ENCODE results near the gene APOBEC3A.
"Not testable (repeated sequence)": the region's sequence is repeated elsewhere in the genome, so short reads cannot be mapped to it uniquely, and the experiment has no call there.

The APOBEC3A gene

GRCh38 chr22:38949889-38950405 is 7.5 kb upstream of the APOBEC3A start:
- ATAC-seq (no peak), DNase-seq (no peak)
- Mint-ChIP-seq H3K9me3 (no peaks in the 10 kb centered on the region), H3K4me3 (no peak overlapping the region), H3K36me3 (ENCODE audit: low read depth) (no peaks in the 10 kb centered on the region), H3K4me1 (peaks cover 39% of the 10 kb centered on the region), H3K27me3 (peaks cover 31% of the 10 kb centered on the region), H3K27ac (no peak overlapping the region)

- Mint-ChIP-seq H3K27me3 (peaks cover 25% of the 10 kb centered on the region), H3K27ac (no peak overlapping the region), H3K9me3 (no peaks in the 10 kb centered on the region), H3K36me3 (ENCODE audit: low read depth) (no peaks in the 10 kb centered on the region), H3K4me3 (no peak overlapping the region), H3K4me1 (peaks cover 42% of the 10 kb centered on the region)
- no peak for DNase-seq
- no peak for ATAC-seq
Measured at GRCh38 chr22:38950527-38951295, 6.7 kb upstream of the APOBEC3A start.

- ATAC-seq, result no peak
- Mint-ChIP-seq H3K27ac (no peak overlapping the region), H3K4me3 (no peak overlapping the region)
Measured at GRCh38 chr22:38951734-38952133, 5.7 kb upstream of the APOBEC3A start.

GRCh38 chr22:38952281-38952993 is 5.0 kb upstream of the APOBEC3A start:
- H3K4me1 Mint-ChIP-seq, result peaks cover 32% of the 10 kb centered on the region
- no peak overlapping the region for H3K4me3 Mint-ChIP-seq
- H3K27ac Mint-ChIP-seq, result peak overlapping the region; percentile 57
- peaks cover 10% of the 10 kb centered on the region for H3K27me3 Mint-ChIP-seq
- no peak for ATAC-seq
- no peaks in the 10 kb centered on the region for H3K9me3 Mint-ChIP-seq
- DNase-seq, result no peak
- H3K36me3 Mint-ChIP-seq (ENCODE audit: low read depth), result no peaks in the 10 kb centered on the region

More at GRCh38 chr22:38951734-38952133, 5.7 kb upstream of the APOBEC3A start:
- no peak for DNase-seq
- Mint-ChIP-seq H3K36me3 (ENCODE audit: low read depth) (no peaks in the 10 kb centered on the region), H3K4me1 (peaks cover 37% of the 10 kb centered on the region), H3K9me3 (no peaks in the 10 kb centered on the region), H3K27me3 (peaks cover 15% of the 10 kb centered on the region)

GRCh38 chr22:38953091-38953490 is 4.3 kb upstream of the APOBEC3A start:
- no peak for DNase-seq
- no peak for ATAC-seq
- H3K4me1 Mint-ChIP-seq, result peaks cover 26% of the 10 kb centered on the region
- H3K9me3 Mint-ChIP-seq, result no peaks in the 10 kb centered on the region
- H3K27me3 Mint-ChIP-seq, result peaks cover 5% of the 10 kb centered on the region
- no peaks in the 10 kb centered on the region for H3K36me3 Mint-ChIP-seq (ENCODE audit: low read depth)
- no peak overlapping the region for H3K4me3 Mint-ChIP-seq
- H3K27ac Mint-ChIP-seq, result no peak overlapping the region

GRCh38 chr22:38953577-38954413 is 3.6 kb upstream of the APOBEC3A start:
- no peaks in the 10 kb centered on the region for H3K9me3 Mint-ChIP-seq
- H3K4me1 Mint-ChIP-seq, result peaks cover 25% of the 10 kb centered on the region
- ATAC-seq (peak; percentile 96), DNase-seq (peak; percentile 68)
- peak overlapping the region; percentile 28 for H3K4me3 Mint-ChIP-seq
- H3K36me3 Mint-ChIP-seq (ENCODE audit: low read depth), result no peaks in the 10 kb centered on the region
- H3K27ac Mint-ChIP-seq, result peak overlapping the region; percentile 77
- peaks cover 5% of the 10 kb centered on the region for H3K27me3 Mint-ChIP-seq

GRCh38 chr22:38954414-38955043 is 2.9 kb upstream of the APOBEC3A start:
- Mint-ChIP-seq H3K9me3 (no peaks in the 10 kb centered on the region), H3K36me3 (ENCODE audit: low read depth) (no peaks in the 10 kb centered on the region), H3K27me3 (peaks cover 5% of the 10 kb centered on the region), H3K4me1 (peaks cover 25% of the 10 kb centered on the region), H3K4me3 (no peak overlapping the region), H3K27ac (peak overlapping the region; percentile 46)
- no peak for ATAC-seq
- DNase-seq, result no peak

- ATAC-seq (no peak), DNase-seq (no peak)
- Mint-ChIP-seq H3K27me3 (peaks cover 3% of the 10 kb centered on the region), H3K36me3 (ENCODE audit: low read depth) (no peaks in the 10 kb centered on the region), H3K9me3 (no peaks in the 10 kb centered on the region), H3K4me1 (peaks cover 25% of the 10 kb centered on the region), H3K27ac (peak overlapping the region; percentile 51), H3K4me3 (no peak overlapping the region)
Measured at GRCh38 chr22:38955250-38955905, 2.0 kb upstream of the APOBEC3A start.

- Mint-ChIP-seq H3K27ac (no peak overlapping the region), H3K27me3 (peaks cover 3% of the 10 kb centered on the region), H3K36me3 (ENCODE audit: low read depth) (no peaks in the 10 kb centered on the region), H3K4me3 (no peak overlapping the region), H3K9me3 (no peaks in the 10 kb centered on the region), H3K4me1 (peaks cover 25% of the 10 kb centered on the region)
- no peak for ATAC-seq
- no peak for DNase-seq
Measured at GRCh38 chr22:38955926-38956325, 1.5 kb upstream of the APOBEC3A start.

GRCh38 chr22:38956551-38956950 is 858 bp upstream of the APOBEC3A start:
- no peak for ATAC-seq
- Mint-ChIP-seq H3K4me3 (no peak overlapping the region), H3K27me3 (no peaks in the 10 kb centered on the region), H3K9me3 (no peaks in the 10 kb centered on the region), H3K27ac (no peak overlapping the region), H3K36me3 (ENCODE audit: low read depth) (no peaks in the 10 kb centered on the region), H3K4me1 (peaks cover 25% of the 10 kb centered on the region)
- DNase-seq, result no peak

- Mint-ChIP-seq H3K27ac (no peak overlapping the region), H3K4me1 (peaks cover 20% of the 10 kb centered on the region), H3K9me3 (no peaks in the 10 kb centered on the region), H3K36me3 (ENCODE audit: low read depth) (no peaks in the 10 kb centered on the region), H3K27me3 (no peaks in the 10 kb centered on the region), H3K4me3 (no peak overlapping the region)
- ATAC-seq (no peak), DNase-seq (no peak)
Measured at GRCh38 chr22:38957808-38958650, 620 bp downstream of the APOBEC3A start.

GRCh38 chr22:38958651-38958943 is 1.2 kb downstream of the APOBEC3A start:
- DNase-seq; H3K27me3 Mint-ChIP-seq; ATAC-seq; H3K36me3 Mint-ChIP-seq (ENCODE audit: low read depth); H3K27ac Mint-ChIP-seq; H3K4me3 Mint-ChIP-seq; H3K9me3 Mint-ChIP-seq: not testable (repeated sequence)
- H3K4me1 Mint-ChIP-seq, result peaks cover 16% of the 10 kb centered on the region

- no peak for DNase-seq
- ATAC-seq, result no peak
- Mint-ChIP-seq H3K27ac (no peak overlapping the region), H3K36me3 (ENCODE audit: low read depth) (no peaks in the 10 kb centered on the region), H3K9me3 (no peaks in the 10 kb centered on the region), H3K27me3 (no peaks in the 10 kb centered on the region), H3K4me1 (peaks cover 7% of the 10 kb centered on the region), H3K4me3 (no peak overlapping the region)
Measured at GRCh38 chr22:38959590-38959989, 2.2 kb downstream of the APOBEC3A start.
